ENCODE data around the gene CELF2. TPM values are rescaled to one million over a fixed set of nuclear protein-coding genes. Genes with fewer than 3 reads are reported as not detected.
A peak's percentile ranks its signal among the peaks of the same experiment; 100 is the strongest.

CELF2 gene
- total RNA-seq, 2 experiments from 2014 or later: 197 to 205 TPM

DNA sequence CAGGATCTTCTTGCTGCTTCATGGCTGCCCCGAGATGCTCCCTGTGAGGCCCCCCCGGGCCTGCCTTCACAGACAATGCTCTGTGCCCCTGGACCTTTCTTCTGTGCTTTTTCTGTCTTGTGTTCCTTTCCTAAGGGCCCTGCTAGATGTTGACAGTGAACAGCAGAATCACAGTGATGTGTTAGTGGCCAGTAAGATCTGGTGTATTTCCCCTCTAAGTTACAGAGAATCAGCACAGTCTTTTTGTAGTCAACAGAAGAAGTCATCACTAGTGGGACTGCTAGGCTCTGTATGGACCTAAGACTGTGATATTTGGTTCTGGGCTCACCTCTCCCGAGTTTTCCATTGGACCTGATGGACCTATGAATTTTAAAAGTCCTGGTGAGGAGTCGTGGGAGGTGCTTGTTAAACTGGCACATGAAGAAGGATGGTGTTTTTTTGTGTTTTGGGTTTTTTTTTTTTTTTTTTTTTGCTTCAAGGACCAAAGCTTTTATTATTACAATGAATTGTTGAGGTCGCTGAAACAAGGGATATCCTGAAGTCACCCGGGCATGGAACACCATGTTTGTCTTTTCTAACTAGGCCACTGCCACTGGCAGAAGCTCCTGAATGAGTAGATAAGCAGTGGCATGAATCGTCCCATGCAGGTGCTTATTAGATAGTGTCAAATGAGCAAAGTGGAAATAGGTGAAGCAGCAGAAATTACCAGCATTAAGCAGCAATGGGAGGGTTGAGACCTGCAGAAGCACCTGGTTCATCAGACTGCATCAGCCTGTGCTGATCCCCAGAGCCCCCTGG, 194.8 kb downstream of the CELF2 start:
- ATAC-seq (ENCODE audit: poor library complexity) (no peak), DNase-seq (no peak)
- no peak overlapping the region for H3K4me3 ChIP-seq (ENCODE audit: low read length)
- H3K27ac ChIP-seq (ENCODE audit: low read depth in 1 of 2, low read length in 2 of 2): peak overlapping the region in 1 of 2 donors; percentile 60
- peaks cover 98% of the 10 kb centered on the region for H3K4me1 Mint-ChIP-seq (ENCODE audit: low read depth)
- peaks cover 81% of the 10 kb centered on the region for H3K4me1 ChIP-seq (ENCODE audit: insufficient read depth, low read length)
- H3K36me3 Mint-ChIP-seq (ENCODE audit: low read depth): peaks cover 97% of the 10 kb centered on the region
- intact Hi-C loops (cut with DNase I, micrococcal nuclease): loop anchor here in 1 of 2 experiments (2.0 to 5.0 kb wide), 2 partner anchors 14 to 35 kb away; no protein-coding TSS in a partner anchor
- no peaks in the 10 kb centered on the region for H3K9me3 Mint-ChIP-seq
- no peak for TF ChIP-seq CTCF (IDR thresholded peaks at IDR 0.05)
- no peaks in the 10 kb centered on the region for H3K27me3 ChIP-seq (ENCODE audit: control insufficient read depth in 1 of 2, insufficient read depth in 2 of 2, low read length in 2 of 2)
- ChIA-PET POLR2A (interaction anchor here (1.1 kb wide), 2 partner anchors 14 to 37 kb away, joined by 3 to 4 read pairs; no protein-coding TSS in a partner anchor), CTCF (interaction anchor here (0.7 to 1.1 kb wide), 2 partner anchors 16 to 30 kb away, joined by 3 to 4 read pairs; no protein-coding TSS in a partner anchor)
- peak overlapping the region; percentile 81 for H3K27ac Mint-ChIP-seq
- H3K4me3 Mint-ChIP-seq: peak overlapping the region; percentile 59
- peaks cover 79% of the 10 kb centered on the region for H3K36me3 ChIP-seq (ENCODE audit: insufficient read depth, low read length)
- no peaks in the 10 kb centered on the region for H3K27me3 Mint-ChIP-seq
- H3K9me3 ChIP-seq (ENCODE audit: control insufficient read depth in 1 of 2, insufficient read depth in 1 of 2, low read length in 2 of 2): no peaks in the 10 kb centered on the region

DNA sequence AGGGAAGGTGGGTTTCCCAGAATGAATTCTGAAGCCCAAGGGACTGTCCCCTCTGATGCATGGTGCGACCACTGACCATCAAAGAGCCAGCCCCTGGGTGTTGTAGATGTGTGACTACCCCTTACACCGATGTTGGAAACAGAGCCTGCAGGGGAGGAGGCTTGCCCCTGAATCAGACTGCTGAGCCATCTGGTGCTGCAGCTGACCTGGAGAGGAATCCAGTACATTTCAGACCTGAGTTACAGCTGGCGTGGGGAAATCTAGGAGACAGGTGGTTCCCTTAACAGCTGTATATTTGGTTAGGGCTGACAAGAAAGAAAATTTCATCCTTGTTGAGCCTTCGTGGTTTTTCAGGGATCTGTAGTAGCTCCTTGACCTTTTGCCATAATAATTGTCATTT, 195.5 kb downstream of the CELF2 start:
- Mint-ChIP-seq H3K36me3 (ENCODE audit: low read depth) (peaks cover 97% of the 10 kb centered on the region), H3K9me3 (no peaks in the 10 kb centered on the region), H3K27me3 (no peaks in the 10 kb centered on the region), H3K4me1 (ENCODE audit: low read depth) (peaks cover 98% of the 10 kb centered on the region), H3K27ac (peak overlapping the region; percentile 81), H3K4me3 (peak overlapping the region; percentile 5)
- Histone ChIP-seq H3K36me3 (ENCODE audit: insufficient read depth, low read length) (peaks cover 79% of the 10 kb centered on the region), H3K27me3 (ENCODE audit: control insufficient read depth in 1 of 2, insufficient read depth in 2 of 2, low read length in 2 of 2) (no peaks in the 10 kb centered on the region), H3K4me3 (ENCODE audit: low read length) (no peak overlapping the region), H3K9me3 (ENCODE audit: control insufficient read depth in 1 of 2, insufficient read depth in 1 of 2, low read length in 2 of 2) (no peaks in the 10 kb centered on the region), H3K4me1 (ENCODE audit: insufficient read depth, low read length) (peaks cover 76% of the 10 kb centered on the region), H3K27ac (ENCODE audit: low read depth in 1 of 2, low read length in 2 of 2) (no peak overlapping the region)
- DNase-seq (no peak), ATAC-seq (ENCODE audit: poor library complexity) (no peak)
- no peak for TF ChIP-seq CTCF (IDR thresholded peaks at IDR 0.05)
- CTCF ChIA-PET: no interaction called here
- POLR2A ChIA-PET: interaction anchor here (1.1 to 2.6 kb wide), 3 partner anchors 13 to 23 kb away, joined by 4 to 13 read pairs (median 7); no protein-coding TSS in a partner anchor
- intact Hi-C loops (cut with DNase I, micrococcal nuclease): loop anchor here in 1 of 2 experiments (2.0 to 5.0 kb wide), 2 partner anchors 14 to 36 kb away; no protein-coding TSS in a partner anchor

DNA sequence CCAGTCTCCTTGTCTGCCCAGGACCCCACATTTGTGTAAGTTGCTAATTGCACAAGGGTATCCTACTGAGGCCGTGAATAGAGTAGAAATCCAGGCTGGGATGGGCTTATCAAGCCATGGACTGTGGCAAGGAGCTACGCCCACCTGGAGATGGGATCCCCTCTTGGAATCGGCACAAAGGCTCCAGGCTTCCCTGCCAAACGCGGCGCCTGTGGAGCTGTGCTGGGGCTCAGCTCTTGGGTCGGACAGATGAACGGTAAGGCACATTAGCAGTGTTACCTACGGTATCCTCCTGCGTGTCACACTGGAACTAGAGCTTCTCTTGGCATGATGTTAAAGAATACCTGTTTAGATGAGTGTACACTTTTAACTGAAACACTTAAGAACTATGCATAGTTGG, 196.7 kb downstream of the CELF2 start:
- H3K27me3 ChIP-seq (ENCODE audit: control insufficient read depth in 1 of 2, insufficient read depth in 2 of 2, low read length in 2 of 2): no peaks in the 10 kb centered on the region
- H3K27ac Mint-ChIP-seq: peak overlapping the region; percentile 81
- H3K9me3 ChIP-seq (ENCODE audit: control insufficient read depth in 1 of 2, insufficient read depth in 1 of 2, low read length in 2 of 2): no peaks in the 10 kb centered on the region
- intact Hi-C loops (cut with DNase I, micrococcal nuclease): loop anchor here in 1 of 2 experiments (5.0 kb wide), 1 partner anchor 37 kb away; no protein-coding TSS in a partner anchor
- no peaks in the 10 kb centered on the region for H3K27me3 Mint-ChIP-seq
- no peak overlapping the region for H3K4me3 ChIP-seq (ENCODE audit: low read length)
- ChIA-PET CTCF (no interaction called here), POLR2A (interaction anchor here (0.7 to 2.6 kb wide), 8 partner anchors 12 to 70 kb away, joined by 3 to 13 read pairs (median 4); no protein-coding TSS in a partner anchor)
- no peaks in the 10 kb centered on the region for H3K9me3 Mint-ChIP-seq
- H3K4me1 Mint-ChIP-seq (ENCODE audit: low read depth): peaks cover 98% of the 10 kb centered on the region
- H3K27ac ChIP-seq (ENCODE audit: low read depth in 1 of 2, low read length in 2 of 2): no peak overlapping the region
- no peak for ATAC-seq (ENCODE audit: poor library complexity)
- no peak for DNase-seq
- H3K4me1 ChIP-seq (ENCODE audit: insufficient read depth, low read length): peaks cover 63% of the 10 kb centered on the region
- peaks cover 87% of the 10 kb centered on the region for H3K36me3 ChIP-seq (ENCODE audit: insufficient read depth, low read length)
- TF ChIP-seq CTCF (IDR thresholded peaks at IDR 0.05): no peak
- peaks cover 97% of the 10 kb centered on the region for H3K36me3 Mint-ChIP-seq (ENCODE audit: low read depth)
- no peak overlapping the region for H3K4me3 Mint-ChIP-seq
